Left lung (tissue), 10 donors: ENCODE measurements around the gene SDF2L1. TPM values are rescaled to one million over a fixed set of nuclear protein-coding genes. Genes with fewer than 3 reads are reported as not detected.

Source experiments
- ATAC-seq: fragments of 200-7000 bp; cut with Tn5 transposase; one replicate; pipeline ENCODE4 v1.9.1; 2020; ENCODE audit warnings: moderate library complexity
- DNase-seq, 4 donors: peaks; one replicate each; pipeline ENCODE4 v3.0.0-alpha.2; 2013 to 2020
- H3K27ac ChIP-seq, 2 donors: fragments of 200-600 bp; sonication (generic) in 1 of 2; one replicate each; pipeline versions ENCODE4 v1.5.0 to v1.8.0; 2020 to 2021
- H3K27me3 ChIP-seq, 2 donors: fragments of 200-600 bp; sonication (generic) in 1 of 2; one replicate each; pipeline versions ENCODE4 v1.5.0 to v1.8.0; 2020 to 2021
- H3K36me3 ChIP-seq, 2 donors: fragments of 200-600 bp; sonication (generic) in 1 of 2; one replicate each; pipeline versions ENCODE4 v1.5.0 to v1.8.0; 2020 to 2021
- H3K4me1 ChIP-seq, 2 donors: fragments of 200-600 bp; one replicate each; pipeline ENCODE4 v1.8.0; 2021
- H3K4me3 ChIP-seq, 2 donors: fragments of 200-600 bp; sonication (generic) in 1 of 2; one replicate each; pipeline versions ENCODE4 v1.5.0 to v1.8.0; 2020 to 2021; ENCODE audit warnings: mild to moderate bottlenecking in 1 of 2
- H3K9me3 ChIP-seq, 2 donors: fragments of 200-600 bp; sonication (generic) in 1 of 2; one replicate each; pipeline versions ENCODE4 v1.5.0 to v1.8.0; 2020 to 2021
- CTCF ChIP-seq, 2 donors: fragments of 200-600 bp; sonication (generic) in 1 of 2; IDR thresholded peaks; one replicate each; pipeline versions ENCODE4 v1.5.0 to v1.8.0; 2021; ENCODE audit warnings: antibody characterized with exemption in 2 of 2
- intact Hi-C, 2 donors: fragments of 100-400 bp; cut with DNase I; formaldehyde crosslinking; loops; one replicate each; pipeline versions ENCODE4 v1.11.2 to v1.14.2; 2022
- polyA plus RNA-seq, 6 donors: library from polyadenylated mRNA; unstranded; fragments of 120-200 nt; gene quantifications; one replicate each; pipeline ENCODE4 v1.2.1, GENCODE V29; 2013; ENCODE audit not compliant: insufficient read length in 6 of 6
- total RNA-seq, 2 donors: library from RNA; stranded (reverse); fragmentation: NEBNext Ultra II Directional; extraction: Animal tissue kit (Norgen Biotek cat#: 25700); gene quantifications; one replicate each; pipeline ENCODE4 v1.2.1, GENCODE V29; 2021
- donor health status: DM: no; HTN: yes; CAD: no.
- donor health status: DM: no; HTN: no; CAD: no.

SDF2L1 gene
- total and polyA plus RNA-seq, 8 donors: 11.9 to 82.1 (median 16.7) TPM

GRCh38 chr22:21629255-21630149 lies 12.6 kb upstream of the SDF2L1 start, which contains the start of gene YDJC:
Gene YDJC (minus strand): TSS chr22:21630022. CDS start chr22:21630014, 8 bp downstream.
- peaks cover 0 to 40% of the 10 kb centered on the region in 2 donors for H3K4me1 ChIP-seq
- no peak for TF ChIP-seq CTCF (IDR thresholded peaks at IDR 0.05)
- H3K4me3 ChIP-seq: peak within 1 kb of the TSS; percentile 90 to 93
- intact Hi-C loops: no loop called here
- H3K9me3 ChIP-seq: no peaks in the 10 kb centered on the region
- H3K36me3 ChIP-seq: peaks cover 0 to 16% of the 10 kb centered on the region in 2 donors
- no peaks in the 10 kb centered on the region for H3K27me3 ChIP-seq
- peak within 1 kb of the TSS; percentile 8 to 83 for H3K27ac ChIP-seq
- ATAC-seq: peak; percentile 98
- peak; percentile 87 to 99 (median 94) for DNase-seq

GRCh38 chr22:21631025-21631424 lies 11.1 kb upstream of the SDF2L1 start:
- Histone ChIP-seq H3K27ac (no peak overlapping the region), H3K4me3 (no peak overlapping the region), H3K27me3 (no peaks in the 10 kb centered on the region), H3K4me1 (peaks cover 0 to 31% of the 10 kb centered on the region in 2 donors), H3K9me3 (no peaks in the 10 kb centered on the region), H3K36me3 (peaks cover 0 to 16% of the 10 kb centered on the region in 2 donors)
- DNase-seq (peak in 1 of 4 donors; percentile 31), ATAC-seq (no peak)
- intact Hi-C loops: no loop called here
- no peak for TF ChIP-seq CTCF (IDR thresholded peaks at IDR 0.05)

GRCh38 chr22:21632237-21632895 lies 9.7 kb upstream of the SDF2L1 start, which contains the start of gene CCDC116:
Gene CCDC116 (plus strand): TSS chr22:21632760. CDS start chr22:21633182, 422 bp downstream.
- H3K4me3 ChIP-seq: no peak within 1 kb of the TSS
- peaks cover 0 to 24% of the 10 kb centered on the region in 2 donors for H3K4me1 ChIP-seq
- no peak for TF ChIP-seq CTCF (IDR thresholded peaks at IDR 0.05)
- no peaks in the 10 kb centered on the region for H3K27me3 ChIP-seq
- H3K9me3 ChIP-seq: no peaks in the 10 kb centered on the region
- intact Hi-C loops: no loop called here
- DNase-seq (peak in 1 of 4 donors; percentile 85), ATAC-seq (no peak)
- H3K36me3 ChIP-seq: peaks cover 0 to 7% of the 10 kb centered on the region in 2 donors
- H3K27ac ChIP-seq: no peak within 1 kb of the TSS

- Histone ChIP-seq H3K9me3 (no peaks in the 10 kb centered on the region), H3K36me3 (peaks cover 0 to 7% of the 10 kb centered on the region in 2 donors), H3K27me3 (no peaks in the 10 kb centered on the region), H3K4me3 (no peak overlapping the region), H3K4me1 (peaks cover 0 to 21% of the 10 kb centered on the region in 2 donors), H3K27ac (no peak overlapping the region)
- no peak for ATAC-seq
- DNase-seq: peak in 1 of 4 donors; percentile 66
- TF ChIP-seq CTCF (IDR thresholded peaks at IDR 0.05): no peak
- intact Hi-C loops: no loop called here
Observed at GRCh38 chr22:21632931-21633330, 9.2 kb upstream of the SDF2L1 start.

GRCh38 chr22:21633481-21633880 lies 8.6 kb upstream of the SDF2L1 start:
- no peak for ATAC-seq
- Histone ChIP-seq H3K27ac (no peak overlapping the region), H3K4me1 (peaks cover 0 to 16% of the 10 kb centered on the region in 2 donors), H3K36me3 (peaks cover 0 to 1% of the 10 kb centered on the region in 2 donors), H3K4me3 (no peak overlapping the region), H3K27me3 (no peaks in the 10 kb centered on the region), H3K9me3 (no peaks in the 10 kb centered on the region)
- peak in 1 of 4 donors; percentile 15 for DNase-seq
- intact Hi-C loops: no loop called here
- no peak for TF ChIP-seq CTCF (IDR thresholded peaks at IDR 0.05)
